HCT116 (cell line): ENCODE data around the gene FBXO31.

ENCODE experiments used
- ATF3 ChIP-seq: IDR thresholded peaks from 2 replicates; pipeline ENCODE4 v1.6.1; 2012
- EZH2 ChIP-seq: fragments of 200-600 bp; sonication (generic); IDR thresholded peaks from 2 replicates; pipeline ENCODE4 v1.6.1; 2017; ENCODE audit warnings: antibody characterized with exemption, mixed run types
- EZH2phosphoT487 ChIP-seq: fragments of 200-600 bp; IDR thresholded peaks from 2 replicates; pipeline ENCODE4 v1.6.1; 2018; ENCODE audit warnings: antibody characterized with exemption, borderline replicate concordance
- POLR2A ChIP-seq: IDR thresholded peaks from 2 replicates; pipeline ENCODE4 v1.7.0; 2011; ENCODE audit warnings: borderline replicate concordance; ENCODE audit not compliant: insufficient read depth, insufficient read length; ENCODE audit errors: extremely low read depth
- POLR2AphosphoS5 ChIP-seq: IDR thresholded peaks from 2 replicates; pipeline ENCODE4 v1.6.1; 2011; ENCODE audit warnings: mild to moderate bottlenecking, low read depth, low read length, moderate library complexity
- RAD21 ChIP-seq: IDR thresholded peaks from 2 replicates; pipeline ENCODE4 v1.6.1; 2012; ENCODE audit warnings: low read depth, mild to moderate bottlenecking
- REST ChIP-seq: IDR thresholded peaks from 2 replicates; pipeline ENCODE4 v1.6.1; 2012; ENCODE audit warnings: low read depth
- SP1 ChIP-seq: IDR thresholded peaks from 2 replicates; pipeline ENCODE4 v1.6.1; 2012; ENCODE audit warnings: low read depth
- TCF7L2 ChIP-seq: IDR thresholded peaks from 2 replicates; pipeline ENCODE4 v1.7.0; 2011; ENCODE audit warnings: borderline replicate concordance, inconsistent platforms; ENCODE audit not compliant: insufficient read depth, insufficient read length; ENCODE audit errors: extremely low read depth
- YY1 ChIP-seq: IDR thresholded peaks from 2 replicates; pipeline ENCODE4 v1.6.1; 2011; ENCODE audit warnings: low read length, low read depth, moderate library complexity, mild to moderate bottlenecking; ENCODE audit not compliant: insufficient replicate concordance; ENCODE audit errors: extremely low read depth
- ZBTB33 ChIP-seq: IDR thresholded peaks from 2 replicates; pipeline ENCODE4 v1.6.1; 2011; ENCODE audit warnings: mild to moderate bottlenecking, low read length, moderate library complexity; ENCODE audit not compliant: insufficient replicate concordance; ENCODE audit errors: extremely low read depth
- ZFX ChIP-seq: fragments of 450-650 bp; IDR thresholded peaks from 2 replicates; pipeline ENCODE4 v1.6.1; 2017
- TF ChIP-seq, protein P1 (sequence below): IDR thresholded peaks from 2 replicates; pipeline ENCODE4 v1.6.1; 2012
- TF ChIP-seq, protein P2 (sequence below), 3 experiments: fragments of 200-600 bp in 1 of 3; sonication (generic) in 1 of 3; IDR thresholded peaks in 2 of 3; conservative IDR thresholded peaks in 1 of 3; 2 replicates each; pipeline ENCODE4 v1.5.1; 2012 to 2017; ENCODE audit warnings: low read depth in 2 of 3, low read length in 2 of 3, antibody characterized with exemption in 1 of 3, borderline replicate concordance in 1 of 3, control low read depth in 1 of 3, mild to moderate bottlenecking in 1 of 3, mixed read lengths in 1 of 3, mixed run types in 1 of 3, moderate library complexity in 1 of 3; ENCODE audit not compliant: insufficient read depth in 1 of 3

DNA sequence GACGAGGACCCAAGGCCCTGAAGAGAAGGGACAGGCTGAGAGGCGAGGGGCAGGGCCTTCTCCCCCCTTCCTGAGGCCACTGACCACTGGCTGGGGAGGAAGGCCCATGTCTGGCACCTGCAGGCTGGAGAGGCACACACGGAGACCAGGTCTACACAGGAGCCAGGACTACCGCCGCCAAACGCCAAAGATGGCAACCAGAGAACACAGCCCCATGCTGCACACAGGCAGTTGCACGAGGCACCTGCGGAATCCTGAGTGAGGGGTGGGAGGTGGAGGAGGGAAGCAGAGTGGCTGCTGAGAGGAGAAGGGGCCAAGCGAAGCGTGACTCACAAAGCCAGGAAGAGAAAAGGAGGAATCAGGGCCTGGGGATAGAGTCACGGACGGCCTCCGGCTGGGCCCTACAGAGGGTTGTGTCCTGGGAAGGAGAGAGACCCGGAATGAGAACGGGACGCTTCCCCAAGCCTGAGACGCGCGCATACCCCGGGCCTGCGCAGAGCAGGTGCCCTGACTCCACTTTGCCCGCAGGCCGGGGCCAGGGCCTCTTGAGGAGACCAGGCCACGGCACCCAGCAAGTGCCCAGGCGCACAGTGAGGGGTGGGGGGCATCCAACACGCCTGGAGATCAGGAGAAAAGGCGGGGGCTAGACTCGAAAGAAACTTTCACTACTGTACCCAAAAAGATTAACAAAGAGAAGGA is 37.7 kb downstream of the FBXO31 start:
- TF ChIP-seq POLR2A = no peak
- TF ChIP-seq, protein P1, sequence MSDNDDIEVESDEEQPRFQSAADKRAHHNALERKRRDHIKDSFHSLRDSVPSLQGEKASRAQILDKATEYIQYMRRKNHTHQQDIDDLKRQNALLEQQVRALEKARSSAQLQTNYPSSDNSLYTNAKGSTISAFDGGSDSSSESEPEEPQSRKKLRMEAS = no peak
- TF ChIP-seq YY1 = no peak
- TF ChIP-seq, protein P2, sequence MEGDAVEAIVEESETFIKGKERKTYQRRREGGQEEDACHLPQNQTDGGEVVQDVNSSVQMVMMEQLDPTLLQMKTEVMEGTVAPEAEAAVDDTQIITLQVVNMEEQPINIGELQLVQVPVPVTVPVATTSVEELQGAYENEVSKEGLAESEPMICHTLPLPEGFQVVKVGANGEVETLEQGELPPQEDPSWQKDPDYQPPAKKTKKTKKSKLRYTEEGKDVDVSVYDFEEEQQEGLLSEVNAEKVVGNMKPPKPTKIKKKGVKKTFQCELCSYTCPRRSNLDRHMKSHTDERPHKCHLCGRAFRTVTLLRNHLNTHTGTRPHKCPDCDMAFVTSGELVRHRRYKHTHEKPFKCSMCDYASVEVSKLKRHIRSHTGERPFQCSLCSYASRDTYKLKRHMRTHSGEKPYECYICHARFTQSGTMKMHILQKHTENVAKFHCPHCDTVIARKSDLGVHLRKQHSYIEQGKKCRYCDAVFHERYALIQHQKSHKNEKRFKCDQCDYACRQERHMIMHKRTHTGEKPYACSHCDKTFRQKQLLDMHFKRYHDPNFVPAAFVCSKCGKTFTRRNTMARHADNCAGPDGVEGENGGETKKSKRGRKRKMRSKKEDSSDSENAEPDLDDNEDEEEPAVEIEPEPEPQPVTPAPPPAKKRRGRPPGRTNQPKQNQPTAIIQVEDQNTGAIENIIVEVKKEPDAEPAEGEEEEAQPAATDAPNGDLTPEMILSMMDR (IDR thresholded peaks at IDR 0.05 in 2 of 3, conservative IDR thresholded peaks at IDR 0.05 in 1 of 3; ENCODE audit: borderline replicate concordance in 1 of 3, insufficient read depth in 1 of 3, low read depth in 2 of 3, low read length in 2 of 3) = no peak
- no peak for TF ChIP-seq REST
- TF ChIP-seq EZH2phosphoT487 = no peak
- TF ChIP-seq RAD21 = no peak
- no peak for TF ChIP-seq TCF7L2
- no peak for TF ChIP-seq POLR2AphosphoS5
- no peak for TF ChIP-seq ATF3
- no peak for TF ChIP-seq ZFX
- no peak for TF ChIP-seq SP1
- TF ChIP-seq EZH2 = no peak
- TF ChIP-seq ZBTB33 = no peak
